WERI-Rb-1 (cell line): ENCODE measurements around the gene UBR3.

ENCODE experiments used
- DNase-seq: peaks from one replicate; pipeline ENCODE4 v3.0.0-alpha.2; 2020
- H3K27ac ChIP-seq: fragments of 250-450 bp; sonication (Bioruptor Pico); 2 replicates; pipeline ENCODE4 v1.5.1; 2020; ENCODE audit warnings: mild to moderate bottlenecking, moderate library complexity
- H3K27me3 ChIP-seq: fragments of 250-450 bp; sonication (Bioruptor Pico); 2 replicates; pipeline ENCODE4 v1.5.1; 2021; ENCODE audit warnings: mild to moderate bottlenecking, low read depth, moderate library complexity; ENCODE audit not compliant: insufficient read depth, severe bottlenecking
- H3K36me3 ChIP-seq: fragments of 250-450 bp; sonication (Bioruptor Pico); 2 replicates; pipeline ENCODE4 v1.5.1; 2020; ENCODE audit warnings: mild to moderate bottlenecking, moderate library complexity
- H3K4me3 ChIP-seq: 2 replicates; pipeline ENCODE4 v1.5.1; 2011; ENCODE audit warnings: low read depth, mild to moderate bottlenecking, control low read depth, low read length
- H3K9me3 ChIP-seq: fragments of 250-450 bp; sonication (Bioruptor Pico); 2 replicates; pipeline ENCODE4 v1.5.1; 2021; ENCODE audit warnings: mild to moderate bottlenecking, moderate library complexity; ENCODE audit not compliant: severe bottlenecking
- CTCF ChIP-seq: IDR thresholded peaks from 2 replicates; pipeline ENCODE4 v1.5.1; 2011; ENCODE audit warnings: low read depth, mild to moderate bottlenecking, control low read depth, inconsistent platforms, low read length

The UBR3 gene

GRCh38 chr2:169983506-169983905, 156.3 kb downstream of the UBR3 start:
- no peak for DNase-seq
- Histone ChIP-seq H3K9me3 (no peaks in the 10 kb centered on the region), H3K36me3 (peaks cover 6% of the 10 kb centered on the region; the same call in 1 of the 2 replicates), H3K4me3 (no peak overlapping the region), H3K27me3 (no peaks in the 10 kb centered on the region), H3K27ac (no peak overlapping the region)
- no peak for TF ChIP-seq CTCF

GRCh38 chr2:169984145-169984544, 156.9 kb downstream of the UBR3 start:
- H3K4me3 ChIP-seq: no peak overlapping the region
- peaks cover 6% of the 10 kb centered on the region; the same call in 1 of the 2 replicates for H3K36me3 ChIP-seq
- DNase-seq: no peak
- H3K27ac ChIP-seq: no peak overlapping the region
- TF ChIP-seq CTCF: no peak
- H3K27me3 ChIP-seq: no peaks in the 10 kb centered on the region
- no peaks in the 10 kb centered on the region for H3K9me3 ChIP-seq

DNA sequence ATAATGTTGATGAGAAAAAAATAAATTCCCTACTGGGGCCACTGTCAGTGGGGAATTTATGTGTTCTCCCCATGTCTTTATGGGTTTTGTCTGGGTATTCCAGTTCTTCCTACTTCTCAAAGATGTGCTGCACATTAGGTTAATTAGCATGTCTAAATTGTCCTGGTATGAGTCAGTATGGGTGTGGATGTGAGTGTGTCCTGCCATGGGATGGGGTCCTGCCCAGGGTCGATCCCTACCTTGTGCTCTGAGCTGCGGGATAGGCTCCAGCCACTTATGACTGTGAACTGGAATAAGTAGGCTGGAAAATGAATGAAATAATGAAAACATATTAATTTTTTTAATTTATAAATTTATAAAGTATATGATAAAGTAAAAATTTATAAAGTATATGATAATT, 167.5 kb downstream of the UBR3 start:
- Histone ChIP-seq H3K9me3 (no peaks in the 10 kb centered on the region), H3K27ac (no peak overlapping the region), H3K4me3 (no peak overlapping the region), H3K27me3 (no peaks in the 10 kb centered on the region), H3K36me3 (peaks cover 4% of the 10 kb centered on the region; the same call in 1 of the 2 replicates)
- TF ChIP-seq CTCF: no peak
- no peak for DNase-seq

- Histone ChIP-seq H3K36me3 (peaks cover 15% of the 10 kb centered on the region), H3K9me3 (no peaks in the 10 kb centered on the region), H3K4me3 (no peak overlapping the region), H3K27ac (no peak overlapping the region), H3K27me3 (no peaks in the 10 kb centered on the region)
- no peak for TF ChIP-seq CTCF
- no peak for DNase-seq
These were observed 170.1 kb downstream of the UBR3 start for GRCh38 chr2:169997140-169997887.

DNA sequence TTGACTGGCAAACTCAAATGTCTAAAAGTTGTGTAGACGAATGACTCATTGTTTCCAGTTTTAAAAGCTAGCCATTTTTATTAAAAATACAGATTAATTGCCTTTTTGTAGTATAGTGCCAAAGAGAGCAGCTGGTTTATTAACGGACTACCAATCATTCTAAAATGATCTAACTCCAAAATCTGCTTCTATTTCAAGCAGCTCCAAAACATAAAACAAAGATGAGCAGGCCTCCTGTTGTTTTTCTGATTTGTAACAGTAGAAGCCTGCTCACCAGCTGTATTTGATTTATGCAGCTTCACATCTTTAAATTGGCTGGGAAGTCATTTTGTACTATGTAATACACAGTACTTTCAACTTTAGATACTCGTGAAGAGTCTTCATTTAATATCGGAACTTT, 171.8 kb downstream of the UBR3 start:
- H3K9me3 ChIP-seq: no peaks in the 10 kb centered on the region
- TF ChIP-seq CTCF: no peak
- H3K27me3 ChIP-seq: no peaks in the 10 kb centered on the region
- H3K4me3 ChIP-seq: no peak overlapping the region
- H3K36me3 ChIP-seq: peaks cover 30% of the 10 kb centered on the region
- no peak for DNase-seq
- H3K27ac ChIP-seq: no peak overlapping the region

GRCh38 chr2:170002096-170002495, 174.8 kb downstream of the UBR3 start:
- Histone ChIP-seq H3K4me3 (no peak overlapping the region), H3K27me3 (no peaks in the 10 kb centered on the region), H3K27ac (no peak overlapping the region), H3K9me3 (no peaks in the 10 kb centered on the region), H3K36me3 (peaks cover 32% of the 10 kb centered on the region)
- TF ChIP-seq CTCF: no peak
- no peak for DNase-seq
